H9 (cell line): ENCODE results near the gene NXPH3. TPM values are rescaled to one million over a fixed set of nuclear protein-coding genes. Genes with fewer than 3 reads are reported as not detected.

ENCODE experiments used
- DNase-seq: peaks from one replicate; pipeline ENCODE4 v3.0.0-alpha.2; 2017
- H2AFZ ChIP-seq: one replicate; pipeline ENCODE4 v1.6.1; 2013; ENCODE audit warnings: mild to moderate bottlenecking, low read length, control low read depth, moderate library complexity
- H2AK5ac ChIP-seq: 2 replicates; pipeline ENCODE4 v1.6.1; 2013; ENCODE audit warnings: low read length, control low read depth, mixed read lengths; ENCODE audit not compliant: insufficient read length
- H2BK120ac ChIP-seq: one replicate; pipeline ENCODE4 v1.6.1; 2013; ENCODE audit warnings: low read depth, mild to moderate bottlenecking, low read length, control low read depth, inconsistent platforms; ENCODE audit not compliant: poor library complexity, severe bottlenecking
- H2BK12ac ChIP-seq: 2 replicates; pipeline ENCODE4 v1.6.1; 2013; ENCODE audit warnings: low read length, control low read depth, mixed read lengths, low read depth; ENCODE audit not compliant: insufficient read length
- H2BK15ac ChIP-seq: 2 replicates; pipeline ENCODE4 v1.6.1; 2013; ENCODE audit warnings: low read depth, low read length, control low read depth
- H2BK20ac ChIP-seq: one replicate; pipeline ENCODE4 v1.6.1; 2013; ENCODE audit warnings: low read depth, mild to moderate bottlenecking, low read length, control low read depth, inconsistent platforms; ENCODE audit not compliant: poor library complexity, severe bottlenecking
- H2BK5ac ChIP-seq: 2 replicates; pipeline ENCODE4 v1.6.1; 2013; ENCODE audit warnings: low read length, control low read depth, mixed read lengths; ENCODE audit not compliant: insufficient read length
- H3K14ac ChIP-seq: 2 replicates; pipeline ENCODE4 v1.6.1; 2013; ENCODE audit warnings: low read length, control low read depth; ENCODE audit not compliant: insufficient read depth
- H3K18ac ChIP-seq: 2 replicates; pipeline ENCODE4 v1.6.1; 2013; ENCODE audit warnings: low read depth, mild to moderate bottlenecking, mixed read lengths, low read length, control low read depth; ENCODE audit not compliant: insufficient read length
- H3K23ac ChIP-seq: 2 replicates; pipeline ENCODE4 v1.6.1; 2013; ENCODE audit warnings: low read length, control low read depth, mixed read lengths, low read depth; ENCODE audit not compliant: insufficient read length
- H3K23me2 ChIP-seq: 2 replicates; pipeline ENCODE4 v1.6.1; 2013; ENCODE audit warnings: low read depth, mild to moderate bottlenecking, mixed read lengths, low read length, control low read depth; ENCODE audit not compliant: insufficient read length, poor library complexity, severe bottlenecking
- H3K27ac ChIP-seq: 2 replicates; pipeline ENCODE4 v1.5.1; 2013; ENCODE audit warnings: low read length, control low read depth, mixed read lengths, low read depth; ENCODE audit not compliant: insufficient read length
- H3K27me3 ChIP-seq: 2 replicates; pipeline ENCODE4 v1.6.1; 2013; ENCODE audit warnings: low read length, control low read depth, inconsistent platforms; ENCODE audit not compliant: insufficient read depth
- H3K4ac ChIP-seq: 2 replicates; pipeline ENCODE4 v1.6.1; 2013; ENCODE audit warnings: low read depth, mild to moderate bottlenecking, control low read depth, inconsistent platforms, low read length, moderate library complexity
- H3K4me1 ChIP-seq: 2 replicates; pipeline ENCODE4 v1.6.1; 2013; ENCODE audit warnings: low read length, control low read depth, inconsistent platforms; ENCODE audit not compliant: insufficient read depth
- H3K4me2 ChIP-seq: 2 replicates; pipeline ENCODE4 v1.6.1; 2013; ENCODE audit warnings: low read length, control low read depth, mixed read lengths; ENCODE audit not compliant: insufficient read length, insufficient read depth
- H3K56ac ChIP-seq: 2 replicates; pipeline ENCODE4 v1.6.1; 2013; ENCODE audit warnings: low read depth, mild to moderate bottlenecking, mixed read lengths, low read length, control low read depth; ENCODE audit not compliant: insufficient read length
- H3K79me1 ChIP-seq: 2 replicates; pipeline ENCODE4 v1.6.1; 2013; ENCODE audit warnings: low read depth, mild to moderate bottlenecking, moderate library complexity, low read length, control low read depth, inconsistent platforms; ENCODE audit not compliant: insufficient read depth, poor library complexity, severe bottlenecking
- H3K79me2 ChIP-seq: 2 replicates; pipeline ENCODE4 v1.6.1; 2013; ENCODE audit warnings: low read length, control low read depth, inconsistent platforms; ENCODE audit not compliant: insufficient read depth
- H3K9ac ChIP-seq: 2 replicates; pipeline ENCODE4 v1.6.1; 2013; ENCODE audit warnings: low read length, control low read depth, mixed read lengths; ENCODE audit not compliant: insufficient read length; ENCODE audit errors: extremely low read depth
- H3K9me3 ChIP-seq: one replicate; pipeline ENCODE4 v1.6.1; 2013; ENCODE audit warnings: low read depth, low read length, inconsistent platforms; ENCODE audit not compliant: control insufficient read depth
- H3T11ph ChIP-seq: one replicate; pipeline ENCODE4 v1.6.1; 2013; ENCODE audit warnings: mild to moderate bottlenecking, low read length, control low read depth, inconsistent platforms
- H4K20me1 ChIP-seq: one replicate; pipeline ENCODE4 v1.6.1; 2013; ENCODE audit not compliant: control insufficient read depth, insufficient read length, insufficient read depth
- H4K5ac ChIP-seq: 2 replicates; pipeline ENCODE4 v1.6.1; 2013; ENCODE audit warnings: low read depth, mild to moderate bottlenecking, mixed read lengths, low read length, control low read depth; ENCODE audit not compliant: insufficient read length
- H4K8ac ChIP-seq: replicated peaks from 2 replicates; pipeline ENCODE4 v1.6.1; 2013; ENCODE audit warnings: low read length, control low read depth, mixed read lengths, low read depth; ENCODE audit not compliant: insufficient read length
- H4K91ac ChIP-seq: 2 replicates; pipeline ENCODE4 v1.6.1; 2013; ENCODE audit warnings: low read depth, mild to moderate bottlenecking, moderate library complexity, mixed read lengths, low read length, control low read depth; ENCODE audit not compliant: insufficient read length
- H3K27ac Mint-ChIP-seq, 3 experiments: 2 replicates in 2 of 3; 3 replicates in 1 of 3; pipeline ENCODE4 v1.8.0; 2020 to 2021; ENCODE audit warnings: mixed read lengths in 3 of 3, mild to moderate bottlenecking in 1 of 3, moderate library complexity in 1 of 3
- H3K27me3 Mint-ChIP-seq: 2 replicates; pipeline ENCODE4 v1.8.0; 2021; ENCODE audit warnings: low read depth, mild to moderate bottlenecking, moderate library complexity, mixed read lengths
- H3K36me3 Mint-ChIP-seq, 3 experiments: 2 replicates in 2 of 3; 3 replicates in 1 of 3; pipeline ENCODE4 v1.8.0; 2020 to 2021; ENCODE audit warnings: low read depth in 3 of 3, mixed read lengths in 3 of 3; ENCODE audit not compliant: insufficient read depth in 1 of 3
- H3K4me1 Mint-ChIP-seq, 2 experiments: 2 replicates each; pipeline ENCODE4 v1.8.0; 2020; ENCODE audit warnings: mixed read lengths in 2 of 2
- H3K4me3 Mint-ChIP-seq, 2 experiments: 2 replicates in 1 of 2; 3 replicates in 1 of 2; pipeline ENCODE4 v1.8.0; 2020 to 2021; ENCODE audit warnings: mild to moderate bottlenecking in 2 of 2, mixed read lengths in 2 of 2, moderate library complexity in 1 of 2
- H3K9me3 Mint-ChIP-seq, 2 experiments: 2 replicates in 1 of 2; 3 replicates in 1 of 2; pipeline ENCODE4 v1.8.0; 2020; ENCODE audit warnings: mild to moderate bottlenecking in 2 of 2, mixed read lengths in 2 of 2, moderate library complexity in 1 of 2
- CTCF ChIP-seq: fragments of 200-600 bp; sonication (generic); conservative IDR thresholded peaks from 3 replicates; pipeline ENCODE4 v1.8.0; 2021; ENCODE audit warnings: antibody characterized with exemption, mild to moderate bottlenecking
- WGBS: extraction: QIAGEN DNeasy Blood & Tissue Kit; methylation state at CpG from one replicate; pipeline ENCODE4 v1.1.7; 2013; ENCODE audit warnings: missing lambda C conversion rate, low lambda C conversion rate, mixed read lengths; ENCODE audit not compliant: insufficient read length; ENCODE audit errors: extremely low coverage; 5-methylcytosine and 5-hydroxymethylcytosine counted together
- total RNA-seq: library from RNA; stranded (reverse); gene quantifications from 2 replicates; pipeline ENCODE4 v1.2.1, GENCODE V29; 2021

The NXPH3 gene
- total RNA-seq, 1 experiment from 2014 or later, result 1.3 TPM

- Histone ChIP-seq H4K8ac (no peak overlapping the region), H3K4me2 (no peak overlapping the region), H3K18ac (no peak overlapping the region), H3K27ac (no peak overlapping the region), H3K9ac (no peak overlapping the region), H3T11ph (no peak overlapping the region), H2BK120ac (no peak overlapping the region), H2BK5ac (no peak overlapping the region), H2BK15ac (no peak overlapping the region), H3K27me3 (no peaks in the 10 kb centered on the region; the same call in 1 of the 2 replicates), H4K20me1 (no peaks in the 10 kb centered on the region), H3K14ac (no peak overlapping the region), H3K23ac (no peak overlapping the region), H3K79me1 (no peaks in the 10 kb centered on the region), H2AK5ac (no peak overlapping the region), H3K4me1 (no peaks in the 10 kb centered on the region), H2AFZ (no peak overlapping the region), H2BK12ac (no peak overlapping the region), H3K79me2 (no peaks in the 10 kb centered on the region), H3K9me3 (no peaks in the 10 kb centered on the region), H4K5ac (no peak overlapping the region), H2BK20ac (no peak overlapping the region), H3K56ac (no peak overlapping the region), H3K23me2 (no peaks in the 10 kb centered on the region), H4K91ac (no peak overlapping the region), H3K4ac (no peak overlapping the region)
- no peak for DNase-seq
- no peak for TF ChIP-seq CTCF
- H3K9me3 Mint-ChIP-seq, result no peaks in the 10 kb centered on the region
- peaks cover 17% of the 10 kb centered on the region for H3K27me3 Mint-ChIP-seq
- H3K4me3 Mint-ChIP-seq, result no peak overlapping the region
- H3K4me1 Mint-ChIP-seq, result peaks cover 10 to 14% of the 10 kb centered on the region in 2 experiments
- no peak overlapping the region; a peak in 1 of 7 replicates for H3K27ac Mint-ChIP-seq
- no peaks in the 10 kb centered on the region for H3K36me3 Mint-ChIP-seq
- WGBS, result no CpG with 5 or more reads among the region's 8 CpGs
Measured at GRCh38 chr17:49553676-49554335, 21.9 kb upstream of the NXPH3 start.
